ENCODE results near the gene ZBTB17. TPM values are rescaled to one million over a fixed set of nuclear protein-coding genes. Genes with fewer than 3 reads are reported as not detected.

ZBTB17 gene
- total RNA-seq, 2 experiments from 2014 or later: 52.9 to 53.4 TPM

DNA sequence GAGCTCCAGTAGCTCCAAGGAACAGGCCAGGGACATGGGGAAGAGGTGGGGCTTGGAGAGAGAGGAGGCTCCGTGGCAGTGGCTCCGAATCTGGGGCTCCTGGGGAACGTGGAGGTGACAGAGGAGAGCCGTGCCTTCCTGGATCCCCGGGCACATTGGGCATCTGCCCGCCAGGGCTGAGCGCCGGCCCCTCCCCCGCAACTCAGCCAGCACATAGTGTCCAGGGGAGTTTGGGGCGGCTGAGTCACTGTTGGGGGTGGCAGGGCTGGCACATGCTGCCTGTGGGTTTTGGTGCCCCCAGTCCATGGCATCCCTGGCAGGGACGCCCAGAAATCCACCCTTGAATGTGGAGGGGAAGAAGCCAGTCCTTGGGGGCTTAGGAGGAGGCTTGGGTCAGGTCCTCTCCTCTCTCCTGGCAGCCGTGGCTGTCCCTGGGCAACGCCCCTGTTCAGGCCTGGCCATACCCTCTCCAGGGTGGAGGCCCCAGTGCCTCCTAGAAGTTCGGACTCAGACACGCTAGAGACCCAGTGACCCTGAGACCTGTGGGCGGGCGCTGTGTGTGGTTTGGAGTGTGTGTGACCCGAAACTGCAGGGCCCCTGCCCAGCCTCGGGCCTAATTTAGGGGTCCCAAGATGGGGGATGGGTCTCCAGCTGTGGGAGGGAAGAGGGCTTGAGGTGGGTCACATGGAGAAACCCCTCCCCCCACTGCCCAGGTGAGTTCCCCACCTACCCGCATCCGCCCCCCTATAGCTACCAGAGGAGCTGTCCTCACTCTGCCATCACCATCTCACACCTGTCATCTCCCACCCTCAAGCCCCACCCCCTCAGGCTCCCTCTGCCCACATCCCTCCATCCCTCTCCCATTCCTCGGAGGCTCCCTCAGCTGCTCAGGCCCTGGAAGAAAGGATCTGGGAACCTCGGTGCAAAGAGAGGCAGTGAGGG, 40.3 kb upstream of the ZBTB17 start:
- no peak overlapping the region for H2AFZ ChIP-seq (ENCODE audit: low read length)
- no peaks in the 10 kb centered on the region for H4K20me1 ChIP-seq (ENCODE audit: insufficient read depth, low read length)
- TF ChIP-seq, protein P1, sequence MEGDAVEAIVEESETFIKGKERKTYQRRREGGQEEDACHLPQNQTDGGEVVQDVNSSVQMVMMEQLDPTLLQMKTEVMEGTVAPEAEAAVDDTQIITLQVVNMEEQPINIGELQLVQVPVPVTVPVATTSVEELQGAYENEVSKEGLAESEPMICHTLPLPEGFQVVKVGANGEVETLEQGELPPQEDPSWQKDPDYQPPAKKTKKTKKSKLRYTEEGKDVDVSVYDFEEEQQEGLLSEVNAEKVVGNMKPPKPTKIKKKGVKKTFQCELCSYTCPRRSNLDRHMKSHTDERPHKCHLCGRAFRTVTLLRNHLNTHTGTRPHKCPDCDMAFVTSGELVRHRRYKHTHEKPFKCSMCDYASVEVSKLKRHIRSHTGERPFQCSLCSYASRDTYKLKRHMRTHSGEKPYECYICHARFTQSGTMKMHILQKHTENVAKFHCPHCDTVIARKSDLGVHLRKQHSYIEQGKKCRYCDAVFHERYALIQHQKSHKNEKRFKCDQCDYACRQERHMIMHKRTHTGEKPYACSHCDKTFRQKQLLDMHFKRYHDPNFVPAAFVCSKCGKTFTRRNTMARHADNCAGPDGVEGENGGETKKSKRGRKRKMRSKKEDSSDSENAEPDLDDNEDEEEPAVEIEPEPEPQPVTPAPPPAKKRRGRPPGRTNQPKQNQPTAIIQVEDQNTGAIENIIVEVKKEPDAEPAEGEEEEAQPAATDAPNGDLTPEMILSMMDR (conservative IDR thresholded peaks at IDR 0.05; ENCODE audit: low read length): no peak
- TF ChIP-seq EZH2phosphoT487 (IDR thresholded peaks at IDR 0.05; ENCODE audit: borderline replicate concordance, low read depth, low read length): no peak
- no peaks in the 10 kb centered on the region for H3K9me2 ChIP-seq (ENCODE audit: insufficient read depth, low read length)
- ChIA-PET POLR2A (no interaction called here), CTCF (ENCODE audit: unreplicated experiment) (interaction anchor here (0.7 kb wide), 1 partner anchor 27 kb away, joined by 5 read pairs; no protein-coding TSS in a partner anchor)
- BruUV-seq (replicated peaks): no TSS peak
- H3K79me2 ChIP-seq (ENCODE audit: insufficient read depth, low read depth, low read length): no peaks in the 10 kb centered on the region
- intact Hi-C loops (cut with micrococcal nuclease; ENCODE audit: unreplicated experiment): no loop called here
- no peak for DNase-seq (ENCODE audit: low spot score)
- H3K27ac ChIP-seq (ENCODE audit: low read depth, low read length, poor library complexity, severe bottlenecking): no peak overlapping the region
- H3K4me1 ChIP-seq (ENCODE audit: insufficient read depth, low read length, poor library complexity, severe bottlenecking): peaks cover 21% of the 10 kb centered on the region
- no peaks in the 10 kb centered on the region for H3K36me3 ChIP-seq (ENCODE audit: insufficient read depth, low read length)
- no peak overlapping the region for H3K4me3 ChIP-seq (ENCODE audit: low read depth, low read length, poor library complexity, severe bottlenecking)
- H3K9me3 ChIP-seq (ENCODE audit: low read length): no peaks in the 10 kb centered on the region
- no peak overlapping the region for H3K4me2 ChIP-seq (ENCODE audit: low read length)

DNA sequence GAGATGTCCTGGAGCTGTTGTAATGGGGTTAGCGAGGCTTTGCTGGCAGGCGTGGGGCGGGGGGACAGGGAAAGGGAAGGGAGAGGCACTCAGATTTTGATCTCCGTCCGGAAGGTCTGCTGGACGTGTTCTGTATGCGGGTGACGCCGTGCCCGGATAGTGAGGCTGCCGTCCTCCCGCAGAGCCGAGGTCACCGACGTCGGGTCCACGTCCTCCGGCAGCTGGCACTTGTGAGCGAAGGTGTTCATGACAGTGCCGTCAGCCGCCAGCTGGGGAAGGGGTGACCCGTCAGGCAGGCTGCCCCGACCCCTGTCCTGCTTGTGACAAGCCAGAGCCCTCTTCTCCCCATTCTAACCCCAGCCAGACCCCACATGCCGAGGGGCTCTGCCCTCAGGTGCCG, 39.6 kb upstream of the ZBTB17 start:
- H3K36me3 ChIP-seq (ENCODE audit: insufficient read depth, low read length): no peaks in the 10 kb centered on the region
- CTCF ChIA-PET (ENCODE audit: unreplicated experiment): no interaction called here
- H4K20me1 ChIP-seq (ENCODE audit: insufficient read depth, low read length): no peaks in the 10 kb centered on the region
- TF ChIP-seq, protein P1 (conservative IDR thresholded peaks at IDR 0.05; ENCODE audit: low read length): no peak
- no peak for TF ChIP-seq EZH2phosphoT487 (IDR thresholded peaks at IDR 0.05; ENCODE audit: borderline replicate concordance, low read depth, low read length)
- no TSS peak for BruUV-seq (replicated peaks)
- peaks cover 21% of the 10 kb centered on the region for H3K4me1 ChIP-seq (ENCODE audit: insufficient read depth, low read length, poor library complexity, severe bottlenecking)
- H2AFZ ChIP-seq (ENCODE audit: low read length): no peak overlapping the region
- no peak for DNase-seq (ENCODE audit: low spot score)
- H3K9me3 ChIP-seq (ENCODE audit: low read length): no peaks in the 10 kb centered on the region
- intact Hi-C loops (cut with micrococcal nuclease; ENCODE audit: unreplicated experiment): no loop called here
- POLR2A ChIA-PET: interaction anchor here (0.5 kb wide), 1 partner anchor 1148 kb away, joined by 3 read pairs; no protein-coding TSS in a partner anchor
- no peak overlapping the region for H3K4me3 ChIP-seq (ENCODE audit: low read depth, low read length, poor library complexity, severe bottlenecking)
- H3K4me2 ChIP-seq (ENCODE audit: low read length): no peak overlapping the region
- H3K9me2 ChIP-seq (ENCODE audit: insufficient read depth, low read length): no peaks in the 10 kb centered on the region
- H3K27ac ChIP-seq (ENCODE audit: low read depth, low read length, poor library complexity, severe bottlenecking): no peak overlapping the region
- H3K79me2 ChIP-seq (ENCODE audit: insufficient read depth, low read depth, low read length): no peaks in the 10 kb centered on the region

Data from OCI-LY7 (cell line).